HEK293 (cell line): ENCODE measurements around the gene RTN3.
A peak's percentile ranks its signal among the peaks of the same experiment; 100 is the strongest.

ENCODE experiments used
- AEBP2 ChIP-seq: fragments of 450-650 bp; formaldehyde crosslinking; IDR thresholded peaks from 2 replicates; pipeline ENCODE4 v1.5.1; 2016; ENCODE audit warnings: missing biosample characterization, missing genetic modification characterization, borderline replicate concordance
- GLI4 ChIP-seq: fragments of 450-650 bp; formaldehyde crosslinking; IDR thresholded peaks from 2 replicates; pipeline ENCODE4 v1.5.1; 2016; ENCODE audit warnings: missing biosample characterization, missing genetic modification characterization
- GLIS2 ChIP-seq: fragments of 450-650 bp; formaldehyde crosslinking; IDR thresholded peaks from 2 replicates; pipeline ENCODE4 v1.5.1; 2016; ENCODE audit warnings: missing biosample characterization, missing genetic modification characterization
- IKZF3 ChIP-seq: fragments of 450-650 bp; IDR thresholded peaks from 2 replicates; pipeline ENCODE4 v1.5.0; 2018; ENCODE audit warnings: missing biosample characterization, mild to moderate bottlenecking, missing genetic modification characterization, moderate library complexity
- KLF8 ChIP-seq: fragments of 450-650 bp; formaldehyde crosslinking; IDR thresholded peaks from 2 replicates; pipeline ENCODE4 v1.5.1; 2016; ENCODE audit warnings: missing biosample characterization, missing genetic modification characterization
- MZF1 ChIP-seq: fragments of 450-650 bp; formaldehyde crosslinking; IDR thresholded peaks from 2 replicates; pipeline ENCODE4 v1.5.1; 2017; ENCODE audit warnings: missing biosample characterization, missing genetic modification characterization, borderline replicate concordance
- SALL2 ChIP-seq: fragments of 450-650 bp; formaldehyde crosslinking; IDR thresholded peaks from 2 replicates; pipeline ENCODE4 v1.5.0; 2017; ENCODE audit warnings: missing biosample characterization, mild to moderate bottlenecking, missing genetic modification characterization, borderline replicate concordance
- SP7 ChIP-seq: fragments of 450-650 bp; formaldehyde crosslinking; IDR thresholded peaks from 2 replicates; pipeline ENCODE4 v1.5.1; 2016; ENCODE audit warnings: missing biosample characterization, missing genetic modification characterization
- ZBTB44 ChIP-seq: fragments of 450-650 bp; IDR thresholded peaks from 2 replicates; pipeline ENCODE4 v1.5.1; 2018; ENCODE audit warnings: missing biosample characterization, mild to moderate bottlenecking, missing genetic modification characterization
- ZBTB48 ChIP-seq: fragments of 450-650 bp; formaldehyde crosslinking; IDR thresholded peaks from 2 replicates; pipeline ENCODE4 v1.5.1; 2016; ENCODE audit warnings: missing biosample characterization, missing genetic modification characterization
- ZBTB7A ChIP-seq: fragments of 450-650 bp; formaldehyde crosslinking; IDR thresholded peaks from 2 replicates; pipeline ENCODE4 v1.5.1; 2016; ENCODE audit warnings: low read depth, missing biosample characterization, missing genetic modification characterization
- ZFP37 ChIP-seq: fragments of 450-650 bp; formaldehyde crosslinking; IDR thresholded peaks from 2 replicates; pipeline ENCODE4 v1.5.1; 2016; ENCODE audit warnings: missing biosample characterization, missing genetic modification characterization
- ZNF114 ChIP-seq: fragments of 450-650 bp; formaldehyde crosslinking; IDR thresholded peaks from 2 replicates; pipeline ENCODE4 v1.5.0; 2017; ENCODE audit warnings: missing biosample characterization, missing genetic modification characterization
- ZNF132 ChIP-seq: fragments of 450-650 bp; formaldehyde crosslinking; IDR thresholded peaks from 2 replicates; pipeline ENCODE4 v1.5.1; 2017; ENCODE audit warnings: missing biosample characterization, missing genetic modification characterization, borderline replicate concordance
- ZNF174 ChIP-seq: fragments of 450-650 bp; formaldehyde crosslinking; IDR thresholded peaks from 2 replicates; pipeline ENCODE4 v1.5.0; 2017; ENCODE audit warnings: missing biosample characterization, mild to moderate bottlenecking, missing genetic modification characterization
- ZNF175 ChIP-seq: fragments of 450-650 bp; formaldehyde crosslinking; IDR thresholded peaks from 2 replicates; pipeline ENCODE4 v1.5.1; 2016; ENCODE audit warnings: missing biosample characterization, missing genetic modification characterization
- ZNF211 ChIP-seq: fragments of 450-650 bp; formaldehyde crosslinking; IDR thresholded peaks from 2 replicates; pipeline ENCODE4 v1.5.1; 2016; ENCODE audit warnings: low read depth, missing biosample characterization, missing genetic modification characterization
- ZNF214 ChIP-seq: fragments of 450-650 bp; formaldehyde crosslinking; IDR thresholded peaks from 2 replicates; pipeline ENCODE4 v1.5.1; 2017; ENCODE audit warnings: missing biosample characterization, mild to moderate bottlenecking, missing genetic modification characterization, borderline replicate concordance
- ZNF221 ChIP-seq: fragments of 450-650 bp; formaldehyde crosslinking; IDR thresholded peaks from 2 replicates; pipeline ENCODE4 v1.5.1; 2017; ENCODE audit warnings: missing biosample characterization, missing genetic modification characterization, borderline replicate concordance
- ZNF24 ChIP-seq: fragments of 450-650 bp; formaldehyde crosslinking; IDR thresholded peaks from 2 replicates; pipeline ENCODE4 v1.5.1; 2016; ENCODE audit warnings: missing biosample characterization, missing genetic modification characterization
- ZNF341 ChIP-seq: fragments of 450-650 bp; formaldehyde crosslinking; IDR thresholded peaks from 2 replicates; pipeline ENCODE4; 2016; ENCODE audit warnings: low read depth, missing biosample characterization, missing genetic modification characterization
- ZNF362 ChIP-seq: fragments of 450-650 bp; formaldehyde crosslinking; IDR thresholded peaks from 2 replicates; pipeline ENCODE4 v1.5.1; 2016; ENCODE audit warnings: missing biosample characterization, missing genetic modification characterization
- ZNF394 ChIP-seq: fragments of 450-650 bp; formaldehyde crosslinking; IDR thresholded peaks from 2 replicates; pipeline ENCODE4 v1.5.1; 2016; ENCODE audit warnings: missing biosample characterization, missing genetic modification characterization, mild to moderate bottlenecking, moderate library complexity, borderline replicate concordance
- ZNF433 ChIP-seq: fragments of 450-650 bp; formaldehyde crosslinking; IDR thresholded peaks from 2 replicates; pipeline ENCODE4 v1.5.1; 2016; ENCODE audit warnings: missing biosample characterization, missing genetic modification characterization, low read depth
- ZNF521 ChIP-seq: fragments of 450-650 bp; formaldehyde crosslinking; IDR thresholded peaks from 2 replicates; pipeline ENCODE4 v1.5.1; 2017; ENCODE audit warnings: missing biosample characterization, mild to moderate bottlenecking, missing genetic modification characterization
- ZNF580 ChIP-seq: fragments of 450-650 bp; formaldehyde crosslinking; IDR thresholded peaks from 2 replicates; pipeline ENCODE4 v1.5.1; 2016; ENCODE audit warnings: missing biosample characterization, missing genetic modification characterization
- ZNF645 ChIP-seq: fragments of 450-650 bp; formaldehyde crosslinking; IDR thresholded peaks from 2 replicates; pipeline ENCODE4; 2016; ENCODE audit warnings: missing biosample characterization, missing genetic modification characterization
- ZNF701 ChIP-seq: fragments of 450-650 bp; formaldehyde crosslinking; IDR thresholded peaks from 2 replicates; pipeline ENCODE4 v1.5.1; 2016; ENCODE audit warnings: missing biosample characterization, missing genetic modification characterization
- ZNF704 ChIP-seq: fragments of 450-650 bp; formaldehyde crosslinking; IDR thresholded peaks from 2 replicates; pipeline ENCODE4 v1.5.1; 2016; ENCODE audit warnings: missing biosample characterization, missing genetic modification characterization
- ZNF707 ChIP-seq: fragments of 450-650 bp; formaldehyde crosslinking; IDR thresholded peaks from 2 replicates; pipeline ENCODE4 v1.5.1; 2016; ENCODE audit warnings: missing biosample characterization, missing genetic modification characterization
- ZNF792 ChIP-seq: fragments of 450-650 bp; formaldehyde crosslinking; IDR thresholded peaks from 2 replicates; pipeline ENCODE4 v1.5.1; 2016; ENCODE audit warnings: missing biosample characterization, missing genetic modification characterization
- ZSCAN16 ChIP-seq: fragments of 450-650 bp; formaldehyde crosslinking; IDR thresholded peaks from 2 replicates; pipeline ENCODE4 v1.5.1; 2016; ENCODE audit warnings: missing biosample characterization, missing genetic modification characterization

RTN3 gene

GRCh38 chr11:63802637-63803414, 121.5 kb downstream of the RTN3 start (continued):
- no peak for TF ChIP-seq GLIS2
- no peak for TF ChIP-seq ZNF521
- TF ChIP-seq SP7, result peak; percentile 94
- TF ChIP-seq ZBTB48, result peak; percentile 23; the same call in 1 of the 2 replicates
- no peak for TF ChIP-seq ZNF174
- TF ChIP-seq ZNF221 (tag by site-specific recombination), result no peak
- no peak for TF ChIP-seq ZNF645
- TF ChIP-seq ZNF580 (tag by site-specific recombination), result no peak
- TF ChIP-seq ZFP37 (tag by site-specific recombination), result no peak
- no peak for TF ChIP-seq ZNF704
- TF ChIP-seq ZNF341 (tag by site-specific recombination), result no peak
- TF ChIP-seq IKZF3 (tag by site-specific recombination), result peak; percentile 75
- no peak for TF ChIP-seq ZNF792 (tag by site-specific recombination)
- TF ChIP-seq MZF1 (tag by site-specific recombination), result no peak
- TF ChIP-seq GLI4 (tag by site-specific recombination), result no peak
- TF ChIP-seq AEBP2 (tag by site-specific recombination), result no peak
- no peak for TF ChIP-seq ZNF132 (tag by site-specific recombination)
- TF ChIP-seq SALL2, result no peak
- no peak for TF ChIP-seq ZNF433
- no peak for TF ChIP-seq ZNF114 (tag by site-specific recombination)
- peak; percentile 81; the same call in 1 of the 2 replicates for TF ChIP-seq ZNF24 (tag by site-specific recombination)
- no peak for TF ChIP-seq ZNF211 (tag by site-specific recombination)
- TF ChIP-seq ZBTB7A, result no peak
- no peak for TF ChIP-seq ZSCAN16 (tag by site-specific recombination)
- TF ChIP-seq ZNF214 (tag by site-specific recombination), result no peak
- peak; percentile 34; the same call in 1 of the 2 replicates for TF ChIP-seq KLF8 (tag by site-specific recombination)
- TF ChIP-seq ZNF701 (tag by site-specific recombination), result no peak
- no peak for TF ChIP-seq ZNF707
- peak; percentile 30; the same call in 1 of the 2 replicates for TF ChIP-seq ZNF394 (tag by site-specific recombination)
- no peak for TF ChIP-seq ZNF362
- no peak for TF ChIP-seq ZBTB44 (tag by site-specific recombination)
- TF ChIP-seq ZNF175, result no peak
